ENCODE measurements around the gene IL17RA. TPM values are rescaled to one million over a fixed set of nuclear protein-coding genes. Genes with fewer than 3 reads are reported as not detected.

IL17RA gene
- total RNA-seq, 2 donors from 2014 or later, result 16.1 to 17.4 TPM

GRCh38 chr22:17164392-17165024 is 79.7 kb downstream of the IL17RA start:
- intact Hi-C loops (cut with DNase I), result loop anchor here (10.0 kb wide), 2 partner anchors 80 to 460 kb away; partner anchors contain the start of genes ATP6V1E1 and IL17RA
- TF ChIP-seq, protein P1, sequence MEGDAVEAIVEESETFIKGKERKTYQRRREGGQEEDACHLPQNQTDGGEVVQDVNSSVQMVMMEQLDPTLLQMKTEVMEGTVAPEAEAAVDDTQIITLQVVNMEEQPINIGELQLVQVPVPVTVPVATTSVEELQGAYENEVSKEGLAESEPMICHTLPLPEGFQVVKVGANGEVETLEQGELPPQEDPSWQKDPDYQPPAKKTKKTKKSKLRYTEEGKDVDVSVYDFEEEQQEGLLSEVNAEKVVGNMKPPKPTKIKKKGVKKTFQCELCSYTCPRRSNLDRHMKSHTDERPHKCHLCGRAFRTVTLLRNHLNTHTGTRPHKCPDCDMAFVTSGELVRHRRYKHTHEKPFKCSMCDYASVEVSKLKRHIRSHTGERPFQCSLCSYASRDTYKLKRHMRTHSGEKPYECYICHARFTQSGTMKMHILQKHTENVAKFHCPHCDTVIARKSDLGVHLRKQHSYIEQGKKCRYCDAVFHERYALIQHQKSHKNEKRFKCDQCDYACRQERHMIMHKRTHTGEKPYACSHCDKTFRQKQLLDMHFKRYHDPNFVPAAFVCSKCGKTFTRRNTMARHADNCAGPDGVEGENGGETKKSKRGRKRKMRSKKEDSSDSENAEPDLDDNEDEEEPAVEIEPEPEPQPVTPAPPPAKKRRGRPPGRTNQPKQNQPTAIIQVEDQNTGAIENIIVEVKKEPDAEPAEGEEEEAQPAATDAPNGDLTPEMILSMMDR (IDR thresholded peaks at IDR 0.05), result no peak
- TF ChIP-seq POLR2A (IDR thresholded peaks at IDR 0.05), result no peak
- no peak for TF ChIP-seq POLR2AphosphoS5 (IDR thresholded peaks at IDR 0.05)
- DNase-seq (ENCODE audit: low spot score), result no peak
- Histone ChIP-seq H3K4me1 (replicated peaks) (no peaks in the 10 kb centered on the region), H3K4me3 (no peak overlapping the region), H3K27ac (no peak overlapping the region), H3K36me3 (no peaks in the 10 kb centered on the region), H3K9me3 (no peaks in the 10 kb centered on the region), H3K27me3 (replicated peaks; ENCODE audit: insufficient read depth) (no peaks in the 10 kb centered on the region)
- WGBS, result 95% methylated on average over 3 of the region's 3 CpGs

Other genes starting within 250 kb of the IL17RA start
- gene GAB4, start 76.8 kb upstream of the IL17RA start, total RNA-seq, result 1 to 10 TPM in 1 of 2 donors, not detected in 1; 3.4 TPM
- gene TMEM121B, start 36.4 kb downstream of the IL17RA start, total RNA-seq, result 10 to 100 TPM in 1 of 2 donors, 1 to 10 TPM in 1; 7.6 to 15.5 TPM
- 10 to 100 TPM; 38.7 to 51.6 TPM for gene HDHD5, start 74.3 kb downstream of the IL17RA start, total RNA-seq
- gene ADA2, start 134.4 kb downstream of the IL17RA start, total RNA-seq, result 10 to 100 TPM; 11.8 to 42.9 TPM

Measured in prostate gland (tissue), 2 donors.